DMS79 treated with DMSO at 0.1 percent for 48 hours (cell line): Measurements from ENCODE around the gene RCHY1.
"Not testable (repeated sequence)": the region's sequence is repeated elsewhere in the genome, so short reads cannot be mapped to it uniquely, and the experiment has no call there.

ENCODE experiments used
- DNase-seq: peaks from one replicate; lab custom pipeline; 2025; lab: John Stamatoyannopoulos, UW

Gene RCHY1

GRCh38 chr4:75514949-75515612 lies 878 bp upstream of the RCHY1 start:
- peak; percentile 63 for DNase-seq

- DNase-seq, result peak; percentile 57
These were observed 575 bp downstream of the RCHY1 start for GRCh38 chr4:75513526-75514130.

GRCh38 chr4:75512386-75513211 lies 1.6 kb downstream of the RCHY1 start:
- no peak for DNase-seq

- DNase-seq, result no peak
These were observed 2.4 kb downstream of the RCHY1 start for GRCh38 chr4:75511841-75512240.

GRCh38 chr4:75509592-75509991 lies 4.6 kb downstream of the RCHY1 start:
- DNase-seq, result not testable (repeated sequence)

GRCh38 chr4:75505630-75506029 lies 8.6 kb downstream of the RCHY1 start:
- DNase-seq, result no peak

- DNase-seq, result no peak
These were observed 11.5 kb downstream of the RCHY1 start for GRCh38 chr4:75502671-75503070.

- no peak for DNase-seq
These were observed 14.3 kb downstream of the RCHY1 start for GRCh38 chr4:75499900-75500299.

- no peak for DNase-seq
These were observed 16.2 kb downstream of the RCHY1 start for GRCh38 chr4:75498041-75498440.

GRCh38 chr4:75497133-75497532 lies 17.1 kb downstream of the RCHY1 start:
- DNase-seq, result no peak

GRCh38 chr4:75496406-75496805 lies 17.8 kb downstream of the RCHY1 start:
- DNase-seq, result no peak

- no peak for DNase-seq
These were observed 18.7 kb downstream of the RCHY1 start for GRCh38 chr4:75495476-75495875.

GRCh38 chr4:75494563-75494962 lies 19.6 kb downstream of the RCHY1 start:
- DNase-seq, result no peak

- no peak for DNase-seq
These were observed 24.0 kb downstream of the RCHY1 start for GRCh38 chr4:75490155-75490554.

GRCh38 chr4:75484190-75484589 lies 30.0 kb downstream of the RCHY1 start:
- DNase-seq, result no peak

GRCh38 chr4:75477201-75477600 lies 37.0 kb downstream of the RCHY1 start:
- DNase-seq, result no peak

- no peak for DNase-seq
These were observed 43.5 kb downstream of the RCHY1 start for GRCh38 chr4:75470738-75471137.

- DNase-seq, result no peak
These were observed 44.3 kb downstream of the RCHY1 start for GRCh38 chr4:75469896-75470295.

GRCh38 chr4:75457365-75457764 lies 56.8 kb downstream of the RCHY1 start:
- DNase-seq, result no peak

- no peak for DNase-seq
These were observed 80.1 kb downstream of the RCHY1 start for GRCh38 chr4:75434105-75434504.

GRCh38 chr4:75432683-75433082 lies 81.5 kb downstream of the RCHY1 start:
- no peak for DNase-seq

GRCh38 chr4:75429208-75429607 lies 85.0 kb downstream of the RCHY1 start:
- peak; percentile 44 for DNase-seq
